Tibial nerve (tissue), 4 donors: ENCODE results near the gene LTBP1.

Source experiments
- CTCF ChIP-seq, 5 experiments: fragments of 200-600 bp in 3 of 5; fragments of 450-650 bp in 2 of 5; sonication (generic) in 3 of 5; IDR thresholded peaks; one replicate each; pipeline ENCODE4 v1.5.1; 2016 to 2019; ENCODE audit warnings: antibody characterized with exemption in 5 of 5, mild to moderate bottlenecking in 3 of 5, moderate library complexity in 2 of 5
- EP300 ChIP-seq, 2 donors: sonication (generic); formaldehyde crosslinking; IDR thresholded peaks; one replicate each; pipeline ENCODE4 v1.6.1; 2017; ENCODE audit warnings: antibody characterized with exemption in 2 of 2, mild to moderate bottlenecking in 1 of 2
- POLR2A ChIP-seq, 2 donors: fragments of 450-650 bp; IDR thresholded peaks; one replicate each; pipeline ENCODE4 v1.6.1; 2017; ENCODE audit warnings: antibody characterized with exemption in 2 of 2, mild to moderate bottlenecking in 2 of 2, moderate library complexity in 2 of 2

GRCh38 chr2:33022989-33023727 lies 76.4 kb downstream of the LTBP1 start:
- TF ChIP-seq EP300 (IDR thresholded peaks at IDR 0.05) (no peak), CTCF (IDR thresholded peaks at IDR 0.05) (no peak), POLR2A (IDR thresholded peaks at IDR 0.05) (no peak)
